Right kidney (tissue), 1 donor: ENCODE data around the gene PHACTR2.
"Not testable (repeated sequence)": the region's sequence is repeated elsewhere in the genome, so short reads cannot be mapped to it uniquely, and the experiment has no call there.

Source experiments
- DNase-seq: peaks from one replicate; pipeline ENCODE4 v3.0.0-alpha.2; 2016

The PHACTR2 gene

DNA sequence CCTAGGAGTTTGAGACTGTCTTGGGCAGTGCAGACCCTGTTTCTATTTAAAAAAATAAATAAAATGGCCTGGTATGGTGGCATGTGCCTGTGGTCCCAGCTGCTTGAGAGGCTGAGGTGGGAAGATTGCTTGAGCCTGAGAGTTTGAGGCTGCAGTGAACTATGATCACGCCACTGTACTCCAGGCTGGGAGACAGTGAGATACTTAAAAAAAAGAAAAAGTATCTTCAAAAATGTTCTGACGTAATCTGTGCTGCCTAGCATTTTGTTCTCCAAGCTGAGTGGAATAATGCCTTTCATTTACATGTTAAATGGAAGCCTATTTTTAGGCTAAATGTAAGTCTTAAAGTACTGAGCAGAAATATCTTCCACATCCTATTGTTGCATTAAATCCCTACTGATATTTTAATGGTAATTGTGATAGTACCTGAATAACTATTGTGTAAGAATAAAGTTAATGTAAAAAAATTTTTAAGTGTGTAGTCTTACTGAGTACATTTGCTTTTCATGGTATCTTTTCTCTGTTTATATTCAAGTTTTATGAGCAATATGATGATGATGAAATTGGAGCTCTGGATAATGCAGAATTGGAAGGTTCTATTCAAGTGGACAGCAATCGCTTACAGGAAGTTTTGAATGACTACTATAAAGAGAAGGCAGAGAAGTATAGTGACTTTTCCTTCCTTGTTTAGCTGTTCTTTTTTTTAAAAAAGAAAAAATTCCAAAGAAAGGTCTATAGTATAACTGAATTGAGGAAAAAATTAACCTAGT lies 182.3 kb downstream of the PHACTR2 start:
- DNase-seq, result no peak

- DNase-seq, result no peak
These were observed 186.0 kb downstream of the PHACTR2 start for GRCh38 chr6:143863771-143864170.

DNA sequence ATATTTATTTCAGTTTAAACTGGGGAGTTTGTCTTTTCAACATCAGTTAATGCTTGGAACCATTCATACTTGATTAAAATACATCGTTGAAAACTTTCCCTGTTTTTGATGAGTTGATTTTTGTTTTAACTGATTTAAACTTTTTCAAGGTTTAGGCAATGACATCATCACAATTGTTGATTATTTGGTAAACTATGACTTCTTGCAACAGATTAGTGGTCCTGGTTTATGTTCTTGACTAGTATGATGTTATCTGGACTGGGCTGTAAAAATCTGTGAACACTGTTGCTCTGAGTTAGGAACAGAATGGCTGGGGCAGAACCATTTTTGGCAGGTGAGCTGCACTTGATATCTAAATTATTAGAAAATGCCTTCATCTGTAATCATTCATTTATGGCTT lies 186.5 kb downstream of the PHACTR2 start, which contains the start of gene ZC2HC1B:
Gene ZC2HC1B (plus strand): TSS at position 241 of the 400 bp plus-strand sequence. CDS start 66 bp downstream, at position 307.
- DNase-seq, result no peak

DNA sequence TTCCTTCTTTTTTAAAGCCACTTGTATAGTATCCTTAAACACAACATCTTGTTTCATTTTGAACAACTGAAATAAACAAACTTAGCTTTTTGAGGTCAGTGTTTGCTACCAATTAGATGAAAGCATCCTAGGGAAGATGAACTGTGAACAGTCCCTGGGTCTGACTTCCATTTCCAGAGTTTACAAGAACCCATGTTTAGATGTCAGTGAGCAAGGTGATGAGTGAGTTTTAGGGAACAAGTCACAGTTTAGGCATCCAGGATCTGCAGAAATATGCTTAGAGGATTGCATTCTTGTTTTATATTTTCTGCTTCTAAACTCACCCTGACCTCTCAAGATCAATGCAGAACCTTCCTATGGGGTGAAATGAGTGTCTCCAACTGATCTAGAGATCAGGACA lies 189.5 kb downstream of the PHACTR2 start:
- no peak for DNase-seq

- DNase-seq, result not testable (repeated sequence)
These were observed 191.0 kb downstream of the PHACTR2 start for GRCh38 chr6:143868808-143869207.

- not testable (repeated sequence) for DNase-seq
These were observed 193.5 kb downstream of the PHACTR2 start for GRCh38 chr6:143871202-143871730.

DNA sequence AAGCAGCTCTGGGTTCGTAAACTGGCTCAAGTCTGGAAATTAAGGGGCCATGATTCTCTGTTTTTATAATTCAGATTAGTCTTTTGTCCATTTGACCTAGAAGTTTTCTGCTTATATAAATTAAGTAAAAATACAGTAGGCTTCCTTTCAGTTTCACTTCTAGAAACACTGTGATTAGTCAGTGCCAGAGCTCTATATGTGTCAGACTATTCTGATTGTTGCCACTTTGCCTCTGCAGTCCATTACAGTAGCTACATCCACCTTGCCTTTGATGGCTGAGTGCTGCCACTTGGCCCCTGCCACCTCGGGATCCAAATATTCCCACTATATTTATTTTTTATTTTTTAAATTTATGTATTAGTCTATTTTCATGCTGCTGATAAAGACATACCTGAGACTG lies 194.4 kb downstream of the PHACTR2 start:
- DNase-seq, result no peak

- DNase-seq, result not testable (repeated sequence)
These were observed 195.8 kb downstream of the PHACTR2 start for GRCh38 chr6:143873600-143873999.

GRCh38 chr6:143874503-143874902 lies 196.7 kb downstream of the PHACTR2 start:
- DNase-seq, result not testable (repeated sequence)

DNA sequence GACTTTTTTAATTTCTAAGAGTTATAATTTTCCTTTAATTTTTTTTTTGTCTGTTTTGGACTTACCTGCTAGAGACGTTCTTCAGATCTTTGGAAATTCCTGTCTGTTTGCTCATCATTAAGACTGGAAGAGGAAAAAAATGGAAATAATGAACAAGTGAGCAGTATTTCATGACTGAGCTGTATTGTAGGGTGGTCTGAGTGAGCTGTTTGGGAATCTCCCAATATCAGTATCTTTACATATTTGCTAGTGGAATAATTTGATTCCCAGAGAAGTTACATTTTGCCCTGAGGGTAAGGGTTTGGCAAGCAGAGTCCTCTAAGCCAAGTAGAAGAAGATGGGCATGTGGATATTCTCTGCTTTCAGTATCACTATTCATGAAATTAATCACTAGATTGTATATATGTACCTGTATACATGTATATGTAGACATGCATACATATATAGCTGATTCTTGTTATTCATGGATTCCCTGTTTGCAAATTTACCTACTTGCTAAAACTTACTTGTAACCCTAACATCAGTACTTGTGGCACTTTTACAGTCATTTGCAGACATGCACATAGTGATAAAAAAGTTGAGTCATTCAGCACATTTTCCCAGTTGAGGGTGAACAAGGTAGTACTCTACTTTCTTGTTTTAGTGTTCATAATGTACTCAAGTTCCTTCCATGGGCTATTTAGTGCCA lies 200.0 kb downstream of the PHACTR2 start:
- DNase-seq, result no peak

- no peak for DNase-seq
These were observed 200.6 kb downstream of the PHACTR2 start for GRCh38 chr6:143878272-143878760.

DNA sequence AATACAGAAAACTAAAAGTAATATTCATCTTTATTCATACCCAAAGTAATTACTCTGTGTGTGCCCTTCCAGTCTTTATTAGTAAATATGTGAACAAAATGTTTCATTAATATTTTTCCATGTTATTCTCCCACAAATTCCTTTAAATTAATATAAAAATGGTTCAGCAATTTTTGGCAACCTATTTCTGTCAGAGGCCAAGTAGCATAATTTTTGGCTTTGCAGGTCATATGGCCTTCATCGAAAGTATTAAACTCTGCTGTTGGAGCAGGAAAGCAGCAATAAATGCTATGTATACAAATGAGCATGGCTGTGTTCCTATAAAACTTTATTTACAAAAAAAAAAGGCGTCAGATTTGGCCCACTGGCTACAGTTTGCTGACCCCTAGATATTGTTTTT lies 202.6 kb downstream of the PHACTR2 start:
- DNase-seq, result no peak
